K562 (cell line): ENCODE results near the gene DCAF11. TPM values are rescaled to one million over a fixed set of nuclear protein-coding genes. Genes with fewer than 3 reads are reported as not detected.

Source experiments
- ASH1L ChIP-seq: fragments of 450-650 bp; IDR thresholded peaks from 2 replicates; pipeline ENCODE4 v1.6.1; 2018; ENCODE audit warnings: borderline replicate concordance, mild to moderate bottlenecking, low read depth; ENCODE audit not compliant: partially characterized antibody
- CBFB ChIP-seq: sonication (generic); formaldehyde crosslinking; IDR thresholded peaks from 2 replicates; pipeline ENCODE4 v1.4.0; 2020; ENCODE audit warnings: mild to moderate bottlenecking, missing genetic modification reagents
- DACH1 ChIP-seq: fragments of 450-650 bp; IDR thresholded peaks from 2 replicates; pipeline ENCODE4 v1.6.1; 2018; ENCODE audit not compliant: partially characterized antibody
- ETV1 ChIP-seq: fragments of 450-650 bp; conservative IDR thresholded peaks from 2 replicates; pipeline ENCODE4 v1.6.1; 2016; ENCODE audit warnings: missing genetic modification characterization, control low read depth, low read depth, missing compliant biosample characterization
- ETV5 ChIP-seq: sonication (generic); formaldehyde crosslinking; IDR thresholded peaks from 2 replicates; pipeline ENCODE4 v1.4.0; 2020; ENCODE audit warnings: low read depth, mild to moderate bottlenecking, missing genetic modification reagents
- KDM2B ChIP-seq: fragments of 250-450 bp; sonication (Bioruptor Pico); IDR thresholded peaks from 2 replicates; pipeline ENCODE4 v1.8.0; 2021; ENCODE audit warnings: mild to moderate bottlenecking, moderate library complexity
- KHSRP ChIP-seq: fragments of 450-650 bp; IDR thresholded peaks from 2 replicates; pipeline ENCODE4 v1.6.1; 2017
- KLF13 ChIP-seq: fragments of 450-650 bp; IDR thresholded peaks from 2 replicates; pipeline ENCODE4 v1.6.1; 2016; ENCODE audit warnings: missing genetic modification characterization, low read depth, mild to moderate bottlenecking, missing compliant biosample characterization, moderate library complexity, borderline replicate concordance
- NCOR1 ChIP-seq: fragments of 450-650 bp; IDR thresholded peaks from 2 replicates; pipeline ENCODE4 v1.6.1; 2016; ENCODE audit warnings: mild to moderate bottlenecking, moderate library complexity
- NKRF ChIP-seq: fragments of 450-650 bp; IDR thresholded peaks from 2 replicates; pipeline ENCODE4 v1.6.1; 2016; ENCODE audit warnings: borderline replicate concordance
- NRF1 ChIP-seq, 2 experiments: fragments of 450-650 bp; IDR thresholded peaks in 1 of 2; conservative IDR thresholded peaks in 1 of 2; 2 replicates each; pipeline ENCODE4 v1.6.1; 2014; ENCODE audit warnings: mild to moderate bottlenecking in 2 of 2
- SOX6 ChIP-seq: fragments of 450-650 bp; IDR thresholded peaks from 2 replicates; pipeline ENCODE4 v1.6.1; 2014; ENCODE audit warnings: mild to moderate bottlenecking
- SRF ChIP-seq, 2 experiments: fragments of 250-450, 450-650 bp in 1 of 2; sonication (Bioruptor Pico) in 1 of 2; sonication (generic) in 1 of 2; formaldehyde crosslinking; IDR thresholded peaks; 2 replicates each; pipeline versions ENCODE4 v1.5.0 to v1.5.1; 2020 to 2022; ENCODE audit warnings: mild to moderate bottlenecking in 1 of 2, missing genetic modification reagents in 1 of 2
- TEAD1 ChIP-seq, 2 experiments: fragments of 450-650 bp in 1 of 2; sonication (generic) in 1 of 2; formaldehyde crosslinking; IDR thresholded peaks; 2 replicates each; pipeline versions ENCODE4 v1.4.0 to v1.8.0; 2020 to 2022; ENCODE audit warnings: mild to moderate bottlenecking in 2 of 2, missing genetic modification reagents in 1 of 2
- THAP7 ChIP-seq: fragments of 250-450 bp; sonication (Bioruptor Pico); IDR thresholded peaks from 2 replicates; pipeline ENCODE4 v1.5.0; 2021
- ZBTB2 ChIP-seq: fragments of 450-650 bp; IDR thresholded peaks from 2 replicates; pipeline ENCODE4 v1.6.1; 2016; ENCODE audit warnings: antibody characterized with exemption
- ZFX ChIP-seq: sonication (generic); formaldehyde crosslinking; IDR thresholded peaks from 2 replicates; pipeline ENCODE4 v1.8.0; 2022; ENCODE audit warnings: mild to moderate bottlenecking, missing genetic modification reagents, moderate library complexity
- ZNF408 ChIP-seq: fragments of 250-450 bp; sonication (Bioruptor Pico); IDR thresholded peaks from 2 replicates; pipeline ENCODE4 v1.4.0; 2020; ENCODE audit warnings: low read depth, mild to moderate bottlenecking, moderate library complexity
- ZNF444 ChIP-seq: fragments of 250-450 bp; sonication (Bioruptor Pico); IDR thresholded peaks from 2 replicates; pipeline ENCODE4 v1.4.0; 2020; ENCODE audit warnings: mild to moderate bottlenecking, moderate library complexity
- ZZZ3 ChIP-seq: fragments of 450-650 bp; IDR thresholded peaks from 2 replicates; pipeline ENCODE4 v1.6.1; 2016; ENCODE audit warnings: antibody characterized with exemption, mild to moderate bottlenecking, moderate library complexity
- polyA plus RNA-seq, 8 experiments: library from polyadenylated mRNA; depleted of rRNA in 4 of 8; stranded (reverse) in 5 of 8; unstranded in 3 of 8; fragments of >200 nt; fragmentation: Nextera tagmentation in 2 of 8; fragmentation: Illumina TruSeq in 1 of 8; extraction: Ambion mirVana in 2 of 8; extraction: Trizol in 1 of 8; gene quantifications; 2 replicates each; pipeline versions ENCODE4 v1.2.1 to v1.2.3, GENCODE V29; 2011 to 2014; ENCODE audit warnings: inconsistent platforms in 1 of 8, missing spikeins in 1 of 8
- total RNA-seq, 7 experiments: library from RNA; depleted of rRNA in 6 of 7; stranded (reverse); fragments of >200 nt in 6 of 7; fragmentation: Illumina TruSeq in 2 of 7; extraction: Trizol in 2 of 7; gene quantifications; 2 replicates each; pipeline versions ENCODE4 v1.2.1 to v1.2.3, GENCODE V29; 2011 to 2021; ENCODE audit warnings: low replicate concordance in 1 of 7
- TF ChIP-seq, protein P1 (sequence below): fragments of 450-650 bp; formaldehyde crosslinking; IDR thresholded peaks from 2 replicates; pipeline ENCODE4 v1.4.0; 2022; ENCODE audit warnings: missing genetic modification characterization
- TF ChIP-seq, protein P2 (sequence below): fragments of 250-450 bp; sonication (Bioruptor Pico); IDR thresholded peaks from 2 replicates; pipeline ENCODE4 v1.4.0; 2020

DCAF11 gene
- total and polyA plus RNA-seq, 9 of the 15 experiments (the other 6 are each of a cell fraction or from before 2014, with no cell fraction given): 8.5 to 46.2 (median 36.4) TPM

- TF ChIP-seq NRF1 (conservative IDR thresholded peaks at IDR 0.05 in 1 of 2, IDR thresholded peaks at IDR 0.05 in 1 of 2) (peak; percentile 92 to 93), ASH1L (peak; percentile 98), KLF13 (tag) (peak; percentile 91), TEAD1 (CRISPR knock-in tag; IDR thresholded peaks at IDR 0.05) (peak in 1 of 2 experiments; percentile 81; a peak in 2 of 4 replicates), DACH1 (no peak), KDM2B (no peak), ETV5 (no peak), NKRF (peak; percentile 97), NCOR1 (no peak), ZFX (CRISPR knock-in tag) (peak; percentile 82), ZBTB2 (no peak), ETV1 (tag) (no peak), SRF (CRISPR knock-in tag; IDR thresholded peaks at IDR 0.05) (peak in 1 of 2 experiments; percentile 41; a peak in 1 of 4 replicates), ZNF444 (CRISPR knock-in tag) (no peak), SOX6 (no peak), CBFB (CRISPR knock-in tag) (no peak), KHSRP (0 out of 2 replicates have a peak, but pooled peaks have one; percentile 29), THAP7 (CRISPR knock-in tag) (no peak), ZZZ3 (no peak), ZNF408 (CRISPR knock-in tag) (no peak)
- TF ChIP-seq, protein P1, sequence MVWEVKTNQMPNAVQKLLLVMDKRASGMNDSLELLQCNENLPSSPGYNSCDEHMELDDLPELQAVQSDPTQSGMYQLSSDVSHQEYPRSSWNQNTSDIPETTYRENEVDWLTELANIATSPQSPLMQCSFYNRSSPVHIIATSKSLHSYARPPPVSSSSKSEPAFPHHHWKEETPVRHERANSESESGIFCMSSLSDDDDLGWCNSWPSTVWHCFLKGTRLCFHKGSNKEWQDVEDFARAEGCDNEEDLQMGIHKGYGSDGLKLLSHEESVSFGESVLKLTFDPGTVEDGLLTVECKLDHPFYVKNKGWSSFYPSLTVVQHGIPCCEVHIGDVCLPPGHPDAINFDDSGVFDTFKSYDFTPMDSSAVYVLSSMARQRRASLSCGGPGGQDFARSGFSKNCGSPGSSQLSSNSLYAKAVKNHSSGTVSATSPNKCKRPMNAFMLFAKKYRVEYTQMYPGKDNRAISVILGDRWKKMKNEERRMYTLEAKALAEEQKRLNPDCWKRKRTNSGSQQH (CRISPR knock-in tag): no peak
- TF ChIP-seq, protein P2, sequence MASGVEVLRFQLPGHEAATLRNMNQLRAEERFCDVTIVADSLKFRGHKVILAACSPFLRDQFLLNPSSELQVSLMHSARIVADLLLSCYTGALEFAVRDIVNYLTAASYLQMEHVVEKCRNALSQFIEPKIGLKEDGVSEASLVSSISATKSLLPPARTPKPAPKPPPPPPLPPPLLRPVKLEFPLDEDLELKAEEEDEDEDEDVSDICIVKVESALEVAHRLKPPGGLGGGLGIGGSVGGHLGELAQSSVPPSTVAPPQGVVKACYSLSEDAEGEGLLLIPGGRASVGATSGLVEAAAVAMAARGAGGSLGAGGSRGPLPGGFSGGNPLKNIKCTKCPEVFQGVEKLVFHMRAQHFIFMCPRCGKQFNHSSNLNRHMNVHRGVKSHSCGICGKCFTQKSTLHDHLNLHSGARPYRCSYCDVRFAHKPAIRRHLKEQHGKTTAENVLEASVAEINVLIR (CRISPR knock-in tag): peak; percentile 83
Measured at GRCh38 chr14:24114532-24115421, at the start of gene DCAF11, which contains the start of gene NRL (continued).
